Uterus (tissue), 2 donors: ENCODE measurements around the gene KCNJ18.
"Not testable (repeated sequence)": the region's sequence is repeated elsewhere in the genome, so short reads cannot be mapped to it uniquely, and the experiment has no call there.

Source experiments
- POLR2A ChIP-seq, 2 donors: fragments of 450-650 bp; IDR thresholded peaks; one replicate each; pipeline ENCODE4 v1.6.1; 2016; ENCODE audit warnings: antibody characterized with exemption in 2 of 2, mild to moderate bottlenecking in 1 of 2, moderate library complexity in 1 of 2
- TF ChIP-seq, protein P1 (sequence below), 4 experiments: fragments of 200-600 bp in 2 of 4; fragments of 450-650 bp in 2 of 4; sonication (generic) in 2 of 4; IDR thresholded peaks; one replicate each; pipeline ENCODE4 v1.5.1; 2016 to 2019; ENCODE audit warnings: antibody characterized with exemption in 4 of 4, mild to moderate bottlenecking in 2 of 4, moderate library complexity in 1 of 4

DNA sequence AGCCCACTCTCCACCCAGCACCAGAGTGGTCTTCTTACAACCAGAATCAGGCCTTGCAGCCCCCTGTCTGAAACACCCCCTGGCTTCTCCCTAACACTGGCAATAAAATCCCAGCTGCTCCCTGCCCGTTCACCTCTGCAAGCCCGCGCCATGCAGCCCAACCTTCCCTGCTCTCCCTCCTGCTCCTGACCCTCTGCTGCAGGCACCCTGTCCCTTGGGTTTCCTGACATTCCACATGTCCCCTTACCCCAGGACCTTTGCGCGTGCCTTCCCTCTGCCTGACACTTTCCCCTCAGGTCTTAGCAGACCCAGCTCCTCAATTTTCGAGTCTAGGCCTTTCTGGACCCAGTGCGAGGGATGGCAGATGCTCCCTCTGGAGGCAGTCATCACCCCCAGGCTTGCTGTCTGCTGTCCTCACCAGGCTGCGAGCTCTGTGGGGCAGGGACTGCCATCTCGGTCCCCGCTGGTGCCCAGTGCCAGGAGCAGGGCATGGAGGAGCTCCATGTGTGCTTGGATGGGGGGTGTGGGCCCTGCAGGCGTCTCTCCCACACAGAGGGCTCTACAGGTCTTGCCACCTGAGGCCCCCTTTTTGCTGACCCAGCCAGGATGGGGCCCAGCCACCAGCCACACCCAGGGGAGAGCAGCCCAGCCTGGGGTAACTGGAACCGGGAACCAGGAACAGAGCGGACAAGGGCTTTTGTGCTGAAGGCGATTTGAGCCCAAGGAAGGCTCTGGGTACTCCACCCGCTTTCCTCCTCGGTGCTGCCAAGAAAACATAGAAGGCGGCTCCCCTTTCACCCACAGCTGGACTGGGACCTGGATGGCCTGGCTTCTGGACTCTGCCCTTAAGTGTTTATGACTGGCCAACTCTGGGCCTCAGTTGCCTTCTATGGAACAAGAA is 15.6 kb downstream of the KCNJ18 start:
- TF ChIP-seq, protein P1, sequence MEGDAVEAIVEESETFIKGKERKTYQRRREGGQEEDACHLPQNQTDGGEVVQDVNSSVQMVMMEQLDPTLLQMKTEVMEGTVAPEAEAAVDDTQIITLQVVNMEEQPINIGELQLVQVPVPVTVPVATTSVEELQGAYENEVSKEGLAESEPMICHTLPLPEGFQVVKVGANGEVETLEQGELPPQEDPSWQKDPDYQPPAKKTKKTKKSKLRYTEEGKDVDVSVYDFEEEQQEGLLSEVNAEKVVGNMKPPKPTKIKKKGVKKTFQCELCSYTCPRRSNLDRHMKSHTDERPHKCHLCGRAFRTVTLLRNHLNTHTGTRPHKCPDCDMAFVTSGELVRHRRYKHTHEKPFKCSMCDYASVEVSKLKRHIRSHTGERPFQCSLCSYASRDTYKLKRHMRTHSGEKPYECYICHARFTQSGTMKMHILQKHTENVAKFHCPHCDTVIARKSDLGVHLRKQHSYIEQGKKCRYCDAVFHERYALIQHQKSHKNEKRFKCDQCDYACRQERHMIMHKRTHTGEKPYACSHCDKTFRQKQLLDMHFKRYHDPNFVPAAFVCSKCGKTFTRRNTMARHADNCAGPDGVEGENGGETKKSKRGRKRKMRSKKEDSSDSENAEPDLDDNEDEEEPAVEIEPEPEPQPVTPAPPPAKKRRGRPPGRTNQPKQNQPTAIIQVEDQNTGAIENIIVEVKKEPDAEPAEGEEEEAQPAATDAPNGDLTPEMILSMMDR (IDR thresholded peaks at IDR 0.05): not testable (repeated sequence)
- not testable (repeated sequence) for TF ChIP-seq POLR2A (IDR thresholded peaks at IDR 0.05)
